Activated naive CD4-positive, alpha-beta T cell treated with anti-CD3 and anti-CD28 coated beads, Interleukin-2, amount 50 U/mL, for 72 hours (primary cell): ENCODE results near the gene ACTL8. TPM values are rescaled to one million over a fixed set of nuclear protein-coding genes. Genes with fewer than 3 reads are reported as not detected.
A peak's percentile ranks its signal among the peaks of the same experiment; 100 is the strongest.

Experiments used
- ATAC-seq, 2 donors: fragments of 150-1000 bp; cut with Tn5 transposase; 2 replicates each; pipeline ENCODE4 v1.10.0; 2021; ENCODE audit warnings: mild to moderate bottlenecking in 2 of 2, moderate library complexity in 2 of 2
- DNase-seq, 2 donors: peaks; one replicate each; pipeline ENCODE4 v3.0.0; 2021 to 2022; ENCODE audit warnings: low spot score in 2 of 2
- H3K27ac Mint-ChIP-seq, 2 donors: one replicate each; pipeline ENCODE4 v1.8.0; 2022; ENCODE audit warnings: mild to moderate bottlenecking in 2 of 2, mixed read lengths in 2 of 2
- H3K36me3 Mint-ChIP-seq, 2 donors: one replicate each; pipeline ENCODE4 v1.8.0; 2022; ENCODE audit warnings: mixed read lengths in 2 of 2
- H3K9me3 Mint-ChIP-seq, 2 donors: one replicate each; pipeline ENCODE4 v1.8.0; 2022; ENCODE audit warnings: mixed read lengths in 2 of 2
- total RNA-seq, 2 donors: library from RNA; stranded (reverse); gene quantifications; one replicate each; pipeline ENCODE4 v1.2.3, GENCODE V29; 2022

The ACTL8 gene
- total RNA-seq, 2 donors from 2014 or later, result 0.14 TPM; not detected in 1

GRCh38 chr1:17810668-17811067 lies 55.5 kb downstream of the ACTL8 start:
- Mint-ChIP-seq H3K36me3 (no peaks in the 10 kb centered on the region), H3K27ac (no peak overlapping the region), H3K9me3 (peaks cover 0 to 8% of the 10 kb centered on the region in 2 donors)
- no peak for ATAC-seq
- no peak for DNase-seq

- Mint-ChIP-seq H3K9me3 (peaks cover 14 to 16% of the 10 kb centered on the region in 2 donors), H3K36me3 (peaks cover 0 to 12% of the 10 kb centered on the region in 2 donors), H3K27ac (no peak overlapping the region)
- no peak for DNase-seq
- no peak for ATAC-seq
Measured at GRCh38 chr1:17816511-17816910, 61.4 kb downstream of the ACTL8 start.

- no peak overlapping the region for H3K27ac Mint-ChIP-seq
- H3K36me3 Mint-ChIP-seq, result peaks cover 0 to 12% of the 10 kb centered on the region in 2 donors
- peaks cover 13 to 16% of the 10 kb centered on the region in 2 donors for H3K9me3 Mint-ChIP-seq
- DNase-seq (no peak), ATAC-seq (no peak)
Measured at GRCh38 chr1:17819129-17819802, 64.1 kb downstream of the ACTL8 start.

- Mint-ChIP-seq H3K27ac (no peak overlapping the region), H3K36me3 (peaks cover 0 to 12% of the 10 kb centered on the region in 2 donors), H3K9me3 (peaks cover 6 to 16% of the 10 kb centered on the region in 2 donors)
- DNase-seq (no peak), ATAC-seq (no peak)
Measured at GRCh38 chr1:17820198-17820597, 65.1 kb downstream of the ACTL8 start.

- DNase-seq (no peak), ATAC-seq (no peak)
- Mint-ChIP-seq H3K27ac (no peak overlapping the region), H3K9me3 (peaks cover 5 to 9% of the 10 kb centered on the region in 2 donors), H3K36me3 (no peaks in the 10 kb centered on the region)
Measured at GRCh38 chr1:17822741-17823426, 67.8 kb downstream of the ACTL8 start.

- H3K27ac Mint-ChIP-seq, result no peak overlapping the region
Measured at GRCh38 chr1:17825273-17826164, 70.4 kb downstream of the ACTL8 start.

GRCh38 chr1:17826165-17826488 lies 71.0 kb downstream of the ACTL8 start:
- DNase-seq (peak in 1 of 2 donors; percentile 37), ATAC-seq (no peak)
- Mint-ChIP-seq H3K9me3 (no peaks in the 10 kb centered on the region), H3K36me3 (peaks cover 0 to 4% of the 10 kb centered on the region in 2 donors), H3K27ac (no peak overlapping the region)

More at GRCh38 chr1:17825273-17826164, 70.4 kb downstream of the ACTL8 start:
- ATAC-seq, result no peak
- no peak for DNase-seq
- Mint-ChIP-seq H3K36me3 (no peaks in the 10 kb centered on the region), H3K9me3 (no peaks in the 10 kb centered on the region)

GRCh38 chr1:17828991-17829390 lies 73.9 kb downstream of the ACTL8 start:
- no peak for ATAC-seq
- no peak for DNase-seq
- no peak overlapping the region for H3K27ac Mint-ChIP-seq

GRCh38 chr1:17829579-17829978 lies 74.4 kb downstream of the ACTL8 start:
- Mint-ChIP-seq H3K27ac (no peak overlapping the region), H3K9me3 (no peaks in the 10 kb centered on the region), H3K36me3 (peaks cover 0 to 4% of the 10 kb centered on the region in 2 donors)
- ATAC-seq, result no peak
- no peak for DNase-seq

More at GRCh38 chr1:17828991-17829390, 73.9 kb downstream of the ACTL8 start:
- H3K36me3 Mint-ChIP-seq, result peaks cover 0 to 4% of the 10 kb centered on the region in 2 donors
- no peaks in the 10 kb centered on the region for H3K9me3 Mint-ChIP-seq

GRCh38 chr1:17831597-17831996 lies 76.5 kb downstream of the ACTL8 start:
- DNase-seq, result no peak
- no peak for ATAC-seq

GRCh38 chr1:17833661-17834501 lies 78.7 kb downstream of the ACTL8 start:
- ATAC-seq (no peak), DNase-seq (no peak)
- no peak overlapping the region for H3K27ac Mint-ChIP-seq
- peaks cover 0 to 4% of the 10 kb centered on the region in 2 donors for H3K36me3 Mint-ChIP-seq
- no peaks in the 10 kb centered on the region for H3K9me3 Mint-ChIP-seq

More at GRCh38 chr1:17831597-17831996, 76.5 kb downstream of the ACTL8 start:
- Mint-ChIP-seq H3K27ac (no peak overlapping the region), H3K9me3 (no peaks in the 10 kb centered on the region), H3K36me3 (peaks cover 0 to 4% of the 10 kb centered on the region in 2 donors)

GRCh38 chr1:17834561-17835100 lies 79.5 kb downstream of the ACTL8 start:
- Mint-ChIP-seq H3K9me3 (no peaks in the 10 kb centered on the region), H3K36me3 (peaks cover 0 to 4% of the 10 kb centered on the region in 2 donors), H3K27ac (peak overlapping the region in 1 of 2 donors; percentile 29)
- no peak for DNase-seq
- no peak for ATAC-seq

GRCh38 chr1:17837233-17838030 lies 82.3 kb downstream of the ACTL8 start:
- no peaks in the 10 kb centered on the region for H3K36me3 Mint-ChIP-seq
- no peak overlapping the region for H3K27ac Mint-ChIP-seq
- ATAC-seq (no peak), DNase-seq (no peak)
- no peaks in the 10 kb centered on the region for H3K9me3 Mint-ChIP-seq

GRCh38 chr1:17839641-17840196 lies 84.6 kb downstream of the ACTL8 start:
- DNase-seq (no peak), ATAC-seq (no peak)
- Mint-ChIP-seq H3K27ac (no peak overlapping the region), H3K9me3 (no peaks in the 10 kb centered on the region), H3K36me3 (no peaks in the 10 kb centered on the region)

GRCh38 chr1:17841944-17842343 lies 86.8 kb downstream of the ACTL8 start:
- DNase-seq, result no peak
- Mint-ChIP-seq H3K9me3 (no peaks in the 10 kb centered on the region), H3K27ac (no peak overlapping the region), H3K36me3 (no peaks in the 10 kb centered on the region)
- no peak for ATAC-seq
